Fibroblast of lung (primary cell): ENCODE measurements around the gene CLMP. TPM values are rescaled to one million over a fixed set of nuclear protein-coding genes. Genes with fewer than 3 reads are reported as not detected.

Source experiments
- DNase-seq, 2 donors: peaks; one replicate each; pipeline versions ENCODE4 v3.0.0 to v3.0.0-alpha.2; 2010; ENCODE audit warnings: low read depth in 2 of 2
- H2AFZ ChIP-seq: 2 replicates; pipeline ENCODE4 v1.5.1; 2012; ENCODE audit warnings: low read length, control low read depth, inconsistent platforms
- H3K27ac ChIP-seq: 2 replicates; pipeline ENCODE4 v1.5.1; 2011; ENCODE audit warnings: low read length, control low read depth; ENCODE audit not compliant: insufficient read depth
- H3K27me3 ChIP-seq: 2 replicates; pipeline ENCODE4 v1.5.1; 2011; ENCODE audit warnings: mild to moderate bottlenecking, low read length; ENCODE audit not compliant: control insufficient read depth, insufficient read depth
- H3K36me3 ChIP-seq: 2 replicates; pipeline ENCODE4 v1.5.1; 2011; ENCODE audit warnings: low read length; ENCODE audit not compliant: control insufficient read depth, insufficient read depth
- H3K4me1 ChIP-seq: 2 replicates; pipeline ENCODE4 v1.5.1; 2011; ENCODE audit warnings: low read length; ENCODE audit not compliant: control insufficient read depth, insufficient read depth; ENCODE audit errors: extremely low read depth
- H3K4me2 ChIP-seq: 2 replicates; pipeline ENCODE4 v1.5.1; 2011; ENCODE audit warnings: low read length, control low read depth; ENCODE audit not compliant: insufficient read depth; ENCODE audit errors: extremely low read depth
- H3K4me3 ChIP-seq, 4 experiments: fragments of 200-600 bp in 1 of 4; sonication (generic) in 1 of 4; replicated peaks in 1 of 4; 2 replicates each; pipeline ENCODE4 v1.5.1; 2011 to 2016; ENCODE audit warnings: low read length in 4 of 4, low read depth in 3 of 4, mild to moderate bottlenecking in 3 of 4, control low read depth in 2 of 4, inconsistent platforms in 1 of 4, mixed read lengths in 1 of 4; ENCODE audit not compliant: insufficient read depth in 1 of 4; ENCODE audit errors: control extremely low read depth in 1 of 4
- H3K79me2 ChIP-seq: 2 replicates; pipeline ENCODE4 v1.5.1; 2012; ENCODE audit warnings: mild to moderate bottlenecking, low read length, inconsistent platforms; ENCODE audit not compliant: control insufficient read depth, insufficient read depth
- H3K9ac ChIP-seq: 2 replicates; pipeline ENCODE4 v1.5.1; 2011; ENCODE audit warnings: mild to moderate bottlenecking, low read length, control low read depth; ENCODE audit not compliant: insufficient read depth
- H3K9me3 ChIP-seq: 2 replicates; pipeline ENCODE4 v1.5.1; 2012; ENCODE audit warnings: low read depth, low read length; ENCODE audit not compliant: control insufficient read depth, insufficient read depth
- H4K20me1 ChIP-seq: 2 replicates; pipeline ENCODE4 v1.5.1; 2011; ENCODE audit warnings: low read length; ENCODE audit not compliant: control insufficient read depth, insufficient read depth; ENCODE audit errors: extremely low read depth
- EZH2 ChIP-seq: IDR thresholded peaks from 2 replicates; pipeline ENCODE4 v1.5.1; 2012; ENCODE audit warnings: low read length, control low read depth, mild to moderate bottlenecking; ENCODE audit errors: missing control alignments
- polyA plus RNA-seq, 2 donors: library from polyadenylated mRNA; depleted of rRNA in 1 of 2; stranded (reverse) in 1 of 2; unstranded in 1 of 2; fragments of >200 nt; gene quantifications; 2 replicates each; pipeline ENCODE4 v1.2.1, GENCODE V29; 2011 to 2012; ENCODE audit warnings: missing spikeins in 1 of 2
- total RNA-seq: library from RNA; depleted of rRNA; stranded (reverse); fragments of >200 nt; gene quantifications from 2 replicates; pipeline ENCODE4 v1.2.1, GENCODE V29; 2014
- TF ChIP-seq, protein P1 (sequence below), 2 donors: IDR thresholded peaks in 1 of 2; conservative IDR thresholded peaks in 1 of 2; 1 replicate in 1 of 2; 2 replicates in 1 of 2; pipeline ENCODE4 v1.5.1; 2011 to 2012; ENCODE audit warnings: low read length in 2 of 2, control low read depth in 1 of 2, inconsistent platforms in 1 of 2, low read depth in 1 of 2, mild to moderate bottlenecking in 1 of 2

The CLMP gene
- total and polyA plus RNA-seq, 2 donors (not counting 1 experiment from before 2014, with no cell fraction given): 107 to 243 TPM

DNA sequence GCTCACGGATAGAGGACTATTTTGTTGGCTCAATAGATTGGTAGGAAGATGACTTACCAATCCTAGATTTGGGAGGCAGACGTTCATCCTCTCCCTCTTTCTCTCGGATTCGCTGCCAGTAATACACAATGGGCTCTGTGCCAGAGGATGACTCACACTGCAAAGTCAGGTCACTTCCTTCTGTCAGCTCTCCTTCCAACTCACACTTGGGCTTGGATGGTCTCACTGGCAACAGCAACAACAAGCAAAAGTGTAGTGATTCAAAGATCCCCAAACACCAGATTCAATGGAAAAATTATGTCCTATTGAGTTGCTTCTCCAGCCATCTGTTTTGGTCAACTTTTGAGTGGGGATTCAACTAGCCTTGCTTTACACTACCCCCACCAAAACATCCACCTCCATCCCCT is 111.4 kb downstream of the CLMP start:
- peak; percentile 95 to 98 for DNase-seq
- Histone ChIP-seq H3K79me2 (no peaks in the 10 kb centered on the region), H3K36me3 (peaks cover 6% of the 10 kb centered on the region), H2AFZ (no peak overlapping the region), H3K4me3 (no peak overlapping the region), H3K27me3 (no peaks in the 10 kb centered on the region), H3K9me3 (no peaks in the 10 kb centered on the region), H3K4me2 (no peak overlapping the region), H3K9ac (no peak overlapping the region), H3K4me1 (peaks cover 6% of the 10 kb centered on the region), H4K20me1 (no peaks in the 10 kb centered on the region), H3K27ac (peak overlapping the region; percentile 78)
- TF ChIP-seq, protein P1, sequence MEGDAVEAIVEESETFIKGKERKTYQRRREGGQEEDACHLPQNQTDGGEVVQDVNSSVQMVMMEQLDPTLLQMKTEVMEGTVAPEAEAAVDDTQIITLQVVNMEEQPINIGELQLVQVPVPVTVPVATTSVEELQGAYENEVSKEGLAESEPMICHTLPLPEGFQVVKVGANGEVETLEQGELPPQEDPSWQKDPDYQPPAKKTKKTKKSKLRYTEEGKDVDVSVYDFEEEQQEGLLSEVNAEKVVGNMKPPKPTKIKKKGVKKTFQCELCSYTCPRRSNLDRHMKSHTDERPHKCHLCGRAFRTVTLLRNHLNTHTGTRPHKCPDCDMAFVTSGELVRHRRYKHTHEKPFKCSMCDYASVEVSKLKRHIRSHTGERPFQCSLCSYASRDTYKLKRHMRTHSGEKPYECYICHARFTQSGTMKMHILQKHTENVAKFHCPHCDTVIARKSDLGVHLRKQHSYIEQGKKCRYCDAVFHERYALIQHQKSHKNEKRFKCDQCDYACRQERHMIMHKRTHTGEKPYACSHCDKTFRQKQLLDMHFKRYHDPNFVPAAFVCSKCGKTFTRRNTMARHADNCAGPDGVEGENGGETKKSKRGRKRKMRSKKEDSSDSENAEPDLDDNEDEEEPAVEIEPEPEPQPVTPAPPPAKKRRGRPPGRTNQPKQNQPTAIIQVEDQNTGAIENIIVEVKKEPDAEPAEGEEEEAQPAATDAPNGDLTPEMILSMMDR (conservative IDR thresholded peaks at IDR 0.05 in 1 of 2, IDR thresholded peaks at IDR 0.05 in 1 of 2; ENCODE audit: low read depth in 1 of 2, low read length in 2 of 2): no peak
- no peak for TF ChIP-seq EZH2

GRCh38 chr11:123082977-123083376 is 112.1 kb downstream of the CLMP start:
- no peak overlapping the region for H3K9ac ChIP-seq

DNA sequence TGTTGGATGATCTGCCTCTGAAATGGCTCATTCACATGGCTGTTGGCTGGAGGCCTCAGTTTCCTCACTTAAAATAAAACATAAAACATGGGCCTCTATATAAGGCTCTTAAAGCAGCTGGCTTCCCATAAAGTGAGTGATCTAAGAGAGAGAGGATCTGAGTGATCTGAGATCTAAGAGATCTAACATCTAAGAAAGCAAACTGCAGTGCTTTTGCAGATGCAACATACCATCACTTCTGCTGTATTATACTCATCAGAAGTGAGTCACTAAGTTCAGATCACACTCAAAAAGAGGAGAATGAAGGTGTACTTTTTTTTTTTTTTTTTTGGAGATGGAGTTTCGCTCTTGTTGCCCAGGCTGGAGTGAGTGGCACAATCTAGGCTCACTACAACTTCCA is 115.0 kb downstream of the CLMP start:
- Histone ChIP-seq H3K36me3 (peaks cover 10% of the 10 kb centered on the region), H3K9me3 (no peaks in the 10 kb centered on the region), H3K27me3 (no peaks in the 10 kb centered on the region), H3K9ac (no peak overlapping the region), H2AFZ (no peak overlapping the region), H3K4me3 (no peak overlapping the region), H3K4me1 (peaks cover 6% of the 10 kb centered on the region), H3K27ac (peak overlapping the region; percentile 23), H4K20me1 (no peaks in the 10 kb centered on the region), H3K79me2 (no peaks in the 10 kb centered on the region), H3K4me2 (no peak overlapping the region)
- no peak for DNase-seq
- TF ChIP-seq, protein P1 (conservative IDR thresholded peaks at IDR 0.05 in 1 of 2, IDR thresholded peaks at IDR 0.05 in 1 of 2; ENCODE audit: low read depth in 1 of 2, low read length in 2 of 2): no peak
- TF ChIP-seq EZH2: no peak

More at GRCh38 chr11:123082977-123083376, 112.1 kb downstream of the CLMP start:
- H3K4me1 ChIP-seq: peaks cover 6% of the 10 kb centered on the region
- H4K20me1 ChIP-seq: no peaks in the 10 kb centered on the region
- H3K9me3 ChIP-seq: no peaks in the 10 kb centered on the region
- H2AFZ ChIP-seq: no peak overlapping the region
- H3K4me3 ChIP-seq: no peak overlapping the region
- H3K79me2 ChIP-seq: no peaks in the 10 kb centered on the region
- H3K27me3 ChIP-seq: no peaks in the 10 kb centered on the region
- no peak overlapping the region for H3K4me2 ChIP-seq
- peak overlapping the region; percentile 78 for H3K27ac ChIP-seq
- peaks cover 6% of the 10 kb centered on the region for H3K36me3 ChIP-seq
- TF ChIP-seq EZH2: no peak
- no peak for DNase-seq
